ENCODE results near the gene GRIA1. TPM values are rescaled to one million over a fixed set of nuclear protein-coding genes. Genes with fewer than 3 reads are reported as not detected.

The GRIA1 gene
- 3.3 and 5.0 TPM in 2 replicates for total RNA-seq (ENCODE audit: low replicate concordance)

GRCh38 chr5:153490118-153491037 is at the start of gene GRIA1:
Gene GRIA1, plus strand, starts transcription at chr5:153490670.
- H3K79me2 ChIP-seq (ENCODE audit: low read depth) = no peaks in the 10 kb centered on the region
- H3K27ac Mint-ChIP-seq = peak within 1 kb of the TSS; percentile 80
- no peaks in the 10 kb centered on the region for H3K27me3 Mint-ChIP-seq (ENCODE audit: insufficient read depth, low read depth)
- peak within 1 kb of the TSS; percentile 72 for H3K4me2 ChIP-seq
- H3K36me3 Mint-ChIP-seq = no peaks in the 10 kb centered on the region
- H3F3A ChIP-seq (ENCODE audit: low read depth) = peaks cover 5% of the 10 kb centered on the region
- no peaks in the 10 kb centered on the region for H3K36me3 ChIP-seq
- no peak within 1 kb of the TSS for H3K9ac ChIP-seq
- H3K4me3 ChIP-seq = peak within 1 kb of the TSS; percentile 40
- H3K4me1 Mint-ChIP-seq = peaks cover 49% of the 10 kb centered on the region
- peak within 1 kb of the TSS; percentile 93 for H3K4me3 Mint-ChIP-seq
- no peak within 1 kb of the TSS for H3K27ac ChIP-seq
- H4K20me1 ChIP-seq (ENCODE audit: low read depth) = no peaks in the 10 kb centered on the region
- TF ChIP-seq CTCF (IDR thresholded peaks at IDR 0.05) (peak; percentile 12), EZH2phosphoT487 (IDR thresholded peaks at IDR 0.05) (no peak), EZH2 (IDR thresholded peaks at IDR 0.05) (no peak)
- DNase-seq (ENCODE audit: low spot score) = peak; percentile 74
- H3K27me3 ChIP-seq = peaks cover 7% of the 10 kb centered on the region
- H2AFZ ChIP-seq (replicated peaks) = peak within 1 kb of the TSS; percentile 77
- peaks cover 29% of the 10 kb centered on the region for H3K4me1 ChIP-seq
- H3K9me3 ChIP-seq (ENCODE audit: low read depth) = no peaks in the 10 kb centered on the region
- no peaks in the 10 kb centered on the region for H3K9me3 Mint-ChIP-seq

- peak overlapping the region; percentile 46 for H3K27ac Mint-ChIP-seq
- TF ChIP-seq CTCF (IDR thresholded peaks at IDR 0.05) = no peak
- TF ChIP-seq EZH2 (IDR thresholded peaks at IDR 0.05) = no peak
- TF ChIP-seq EZH2phosphoT487 (IDR thresholded peaks at IDR 0.05) = no peak
- H3K4me2 ChIP-seq = no peak overlapping the region
- no peak for DNase-seq (ENCODE audit: low spot score)
- no peaks in the 10 kb centered on the region for H3K36me3 Mint-ChIP-seq
- H3K4me3 ChIP-seq = no peak overlapping the region
- no peaks in the 10 kb centered on the region for H3F3A ChIP-seq (ENCODE audit: low read depth)
- peaks cover 6% of the 10 kb centered on the region for H3K27me3 Mint-ChIP-seq (ENCODE audit: insufficient read depth, low read depth)
- no peak overlapping the region for H3K27ac ChIP-seq
- H3K9ac ChIP-seq = no peak overlapping the region
- no peaks in the 10 kb centered on the region for H3K9me3 ChIP-seq (ENCODE audit: low read depth)
- H2AFZ ChIP-seq (replicated peaks) = peak overlapping the region; percentile 1
- H3K4me3 Mint-ChIP-seq = no peak overlapping the region
- H3K4me1 ChIP-seq = no peaks in the 10 kb centered on the region
- no peaks in the 10 kb centered on the region for H3K27me3 ChIP-seq
- peaks cover 12% of the 10 kb centered on the region for H3K4me1 Mint-ChIP-seq
- no peaks in the 10 kb centered on the region for H4K20me1 ChIP-seq (ENCODE audit: low read depth)
- no peaks in the 10 kb centered on the region for H3K79me2 ChIP-seq (ENCODE audit: low read depth)
- H3K9me3 Mint-ChIP-seq = peaks cover 2% of the 10 kb centered on the region
- H3K36me3 ChIP-seq = no peaks in the 10 kb centered on the region
Observed at GRCh38 chr5:153445875-153446579, 44.4 kb upstream of the GRIA1 start.

GRCh38 chr5:153447534-153447933 is 42.9 kb upstream of the GRIA1 start:
- DNase-seq (ENCODE audit: low spot score) = no peak
- no peaks in the 10 kb centered on the region for H3K36me3 Mint-ChIP-seq
- Histone ChIP-seq H3K9me3 (ENCODE audit: low read depth) (no peaks in the 10 kb centered on the region), H3K4me3 (no peak overlapping the region), H3K9ac (no peak overlapping the region), H2AFZ (replicated peaks) (no peak overlapping the region), H4K20me1 (ENCODE audit: low read depth) (no peaks in the 10 kb centered on the region), H3K4me2 (no peak overlapping the region), H3K79me2 (ENCODE audit: low read depth) (no peaks in the 10 kb centered on the region), H3K36me3 (no peaks in the 10 kb centered on the region), H3K4me1 (no peaks in the 10 kb centered on the region), H3F3A (ENCODE audit: low read depth) (no peaks in the 10 kb centered on the region), H3K27me3 (no peaks in the 10 kb centered on the region), H3K27ac (no peak overlapping the region)
- H3K4me1 Mint-ChIP-seq = peaks cover 16% of the 10 kb centered on the region
- H3K9me3 Mint-ChIP-seq = peaks cover 2% of the 10 kb centered on the region
- no peak overlapping the region for H3K27ac Mint-ChIP-seq
- H3K27me3 Mint-ChIP-seq (ENCODE audit: insufficient read depth, low read depth) = peaks cover 8% of the 10 kb centered on the region
- H3K4me3 Mint-ChIP-seq = no peak overlapping the region
- no peak for TF ChIP-seq EZH2phosphoT487 (IDR thresholded peaks at IDR 0.05)
- no peak for TF ChIP-seq EZH2 (IDR thresholded peaks at IDR 0.05)
- no peak for TF ChIP-seq CTCF (IDR thresholded peaks at IDR 0.05)

Measured in neural progenitor cell (in vitro differentiated cells).